HG03354 (cell line): ENCODE data around the gene PITPNC1.
"Not testable (repeated sequence)": the region's sequence is repeated elsewhere in the genome, so short reads cannot be mapped to it uniquely, and the experiment has no call there.

Experiments
- ATAC-seq: cut with Tn5 transposase; IDR thresholded peaks from one replicate; pipeline ENCODE4 v1.9.1; 2021; ENCODE audit warnings: mild to moderate bottlenecking; ENCODE audit not compliant: unreplicated experiment, poor library complexity, severe bottlenecking

PITPNC1 gene

GRCh38 chr17:67500261-67500660 is 123.2 kb downstream of the PITPNC1 start:
- ATAC-seq = no peak

GRCh38 chr17:67500677-67501300 is 123.7 kb downstream of the PITPNC1 start:
- ATAC-seq = no peak

- ATAC-seq = no peak
Observed at GRCh38 chr17:67502151-67502550, 125.1 kb downstream of the PITPNC1 start.

GRCh38 chr17:67503184-67503583 is 126.1 kb downstream of the PITPNC1 start:
- ATAC-seq = no peak

GRCh38 chr17:67503739-67504138 is 126.7 kb downstream of the PITPNC1 start:
- ATAC-seq = no peak

GRCh38 chr17:67504182-67504581 is 127.1 kb downstream of the PITPNC1 start:
- ATAC-seq = no peak

- no peak for ATAC-seq
Observed at GRCh38 chr17:67506966-67507365, 129.9 kb downstream of the PITPNC1 start.

- no peak for ATAC-seq
Observed at GRCh38 chr17:67509390-67510287, 132.6 kb downstream of the PITPNC1 start.

GRCh38 chr17:67511012-67511411 is 133.9 kb downstream of the PITPNC1 start:
- no peak for ATAC-seq

- no peak for ATAC-seq
Observed at GRCh38 chr17:67511804-67512203, 134.7 kb downstream of the PITPNC1 start.

GRCh38 chr17:67514998-67515397 is 137.9 kb downstream of the PITPNC1 start:
- ATAC-seq = no peak

- ATAC-seq = no peak
Observed at GRCh38 chr17:67515490-67516083, 138.5 kb downstream of the PITPNC1 start.

GRCh38 chr17:67516571-67516970 is 139.5 kb downstream of the PITPNC1 start:
- not testable (repeated sequence) for ATAC-seq

GRCh38 chr17:67517325-67517724 is 140.2 kb downstream of the PITPNC1 start:
- no peak for ATAC-seq

- no peak for ATAC-seq
Observed at GRCh38 chr17:67518876-67519275, 141.8 kb downstream of the PITPNC1 start.

GRCh38 chr17:67519801-67520251 is 142.7 kb downstream of the PITPNC1 start:
- no peak for ATAC-seq

GRCh38 chr17:67520252-67520906 is 143.3 kb downstream of the PITPNC1 start:
- ATAC-seq = no peak

GRCh38 chr17:67520916-67521774 is 144.1 kb downstream of the PITPNC1 start:
- ATAC-seq = no peak

GRCh38 chr17:67521775-67522069 is 144.6 kb downstream of the PITPNC1 start:
- no peak for ATAC-seq
